Spleen (tissue), 11 donors: ENCODE results near the gene BACH2. TPM values are rescaled to one million over a fixed set of nuclear protein-coding genes. Genes with fewer than 3 reads are reported as not detected.

Source experiments
- DNase-seq: peaks from one replicate; pipeline ENCODE4 v3.0.0-alpha.2; 2020
- H3K27ac ChIP-seq, 8 donors: fragments of 200-600 bp; sonication (generic) in 7 of 8; 1 replicate in 4 of 8; 2 replicates in 4 of 8; pipeline versions ENCODE4 v1.5.0 to v1.8.0; 2016 to 2021; ENCODE audit warnings: inconsistent platforms in 4 of 8, mild to moderate bottlenecking in 4 of 8, moderate library complexity in 1 of 8
- H3K27me3 ChIP-seq, 7 donors: fragments of 200-600 bp; sonication (generic) in 6 of 7; replicated peaks in 1 of 7; 1 replicate in 4 of 7; 2 replicates in 3 of 7; pipeline versions ENCODE4 v1.5.0 to v1.8.0; 2016 to 2021; ENCODE audit warnings: inconsistent platforms in 3 of 7, mild to moderate bottlenecking in 1 of 7
- H3K36me3 ChIP-seq, 6 donors: fragments of 200-600 bp; sonication (generic) in 5 of 6; 1 replicate in 4 of 6; 2 replicates in 2 of 6; pipeline versions ENCODE4 v1.5.0 to v1.8.0; 2016 to 2021; ENCODE audit warnings: inconsistent platforms in 2 of 6
- H3K4me1 ChIP-seq, 6 donors: fragments of 200-600 bp; sonication (generic) in 5 of 6; 1 replicate in 3 of 6; 2 replicates in 3 of 6; pipeline versions ENCODE4 v1.5.0 to v1.8.0; 2016 to 2021; ENCODE audit warnings: inconsistent platforms in 3 of 6
- H3K4me3 ChIP-seq, 8 donors: fragments of 200-600 bp; sonication (generic) in 7 of 8; 1 replicate in 4 of 8; 2 replicates in 4 of 8; pipeline versions ENCODE4 v1.5.0 to v1.8.0; 2016 to 2021; ENCODE audit warnings: inconsistent platforms in 4 of 8, mild to moderate bottlenecking in 4 of 8, moderate library complexity in 2 of 8
- H3K9me3 ChIP-seq, 8 donors: fragments of 200-600 bp; sonication (generic) in 7 of 8; 1 replicate in 4 of 8; 2 replicates in 4 of 8; pipeline versions ENCODE4 v1.5.0 to v1.8.0; 2016 to 2021; ENCODE audit warnings: inconsistent platforms in 4 of 8
- CTCF ChIP-seq, 11 experiments: fragments of 200-600 bp in 7 of 11; fragments of 450-650 bp in 4 of 11; sonication (generic) in 4 of 11; IDR thresholded peaks in 8 of 11; conservative IDR thresholded peaks in 3 of 11; 1 replicate in 7 of 11; 2 replicates in 4 of 11; pipeline versions ENCODE4 v1.4.0 to v1.8.0; 2016 to 2021; ENCODE audit warnings: antibody characterized with exemption in 11 of 11, inconsistent platforms in 4 of 11, mild to moderate bottlenecking in 1 of 11
- POLR2A ChIP-seq, 3 donors: fragments of 450-650 bp; IDR thresholded peaks; one replicate each; pipeline ENCODE4 v1.5.1; 2017; ENCODE audit warnings: antibody characterized with exemption in 3 of 3, mild to moderate bottlenecking in 1 of 3
- POLR2AphosphoS5 ChIP-seq, 3 donors: sonication (generic); formaldehyde crosslinking; IDR thresholded peaks; one replicate each; pipeline ENCODE4 v1.5.1; 2017; ENCODE audit warnings: antibody characterized with exemption in 3 of 3
- WGBS, 5 donors: extraction: QIAGEN DNeasy Blood & Tissue Kit in 3 of 5; methylation state at CpG; one replicate each; pipeline versions ENCODE4 v1.1.5 to v1.1.7; 2013 to 2018; 5-methylcytosine and 5-hydroxymethylcytosine counted together
- intact Hi-C: fragments of 100-400 bp; cut with DNase I; formaldehyde crosslinking; loops from one replicate; pipeline ENCODE4 v1.15.0; 2023; ENCODE audit warnings: low total_unique reads
- polyA plus RNA-seq, 3 donors: library from polyadenylated mRNA; stranded (reverse); fragments of 200-250 nt; gene quantifications; one replicate each; pipeline ENCODE4 v1.2.1, GENCODE V29; 2013
- total RNA-seq, 7 donors: library from RNA; depleted of rRNA in 3 of 7; stranded (reverse); fragments of >200 nt in 3 of 7; fragmentation: NEBNext Ultra II Directional in 4 of 7; extraction: Animal tissue kit (Norgen Biotek cat#: 25700) in 4 of 7; gene quantifications; one replicate each; pipeline versions ENCODE4 v1.1.0 to v1.2.1, GENCODE V29; 2016 to 2021
- donor health status: healthy with polysubstance abuse.
- donor health status: DM: no; HTN: no; CAD: no; lungs with moderate emphysema.
- donor health status: DM: no; HTN: no; CAD: no.
- donor health status: Bipolar disorder and iron deficiency.
- donor health status: healthy.
- donor health status: DM: no; HTN: no; CAD: no.
- donor health status: DM: yes; HTN: yes; CAD: no.

BACH2 gene
- total and polyA plus RNA-seq, 10 donors: 3.0 to 53.8 (median 32.3) TPM

GRCh38 chr6:90194371-90194841 is 102.2 kb downstream of the BACH2 start:
- no peak for DNase-seq
- Histone ChIP-seq H3K36me3 (peaks cover 0 to 25% (median 6%) of the 10 kb centered on the region in 6 donors), H3K27ac (peak overlapping the region in 5 of 8 donors; percentile 6 to 47 (median 13)), H3K4me1 (peaks cover 0 to 70% (median 18%) of the 10 kb centered on the region in 6 donors), H3K27me3 (no peaks in the 10 kb centered on the region), H3K4me3 (no peak overlapping the region), H3K9me3 (peaks cover 0 to 22% (median 15%) of the 10 kb centered on the region in 8 donors)
- intact Hi-C loops: no loop called here
- 64 to 70% (median 67%) methylated on average over 4 of the region's 4 CpGs for WGBS, 5 donors
- TF ChIP-seq CTCF (IDR thresholded peaks at IDR 0.05 in 8 of 11, conservative IDR thresholded peaks at IDR 0.05 in 3 of 11) (no peak), POLR2A (IDR thresholded peaks at IDR 0.05) (no peak), POLR2AphosphoS5 (IDR thresholded peaks at IDR 0.05) (no peak)

- Histone ChIP-seq H3K4me1 (peaks cover 0 to 78% (median 21%) of the 10 kb centered on the region in 6 donors), H3K4me3 (no peak overlapping the region), H3K36me3 (peaks cover 0 to 14% (median 4%) of the 10 kb centered on the region in 6 donors), H3K27ac (no peak overlapping the region), H3K9me3 (peaks cover 0 to 12% (median 11%) of the 10 kb centered on the region in 8 donors), H3K27me3 (no peaks in the 10 kb centered on the region)
- no peak for DNase-seq
- intact Hi-C loops: no loop called here
- 88 to 93% (median 90%) methylated on average over 4 of the region's 4 CpGs for WGBS, 5 donors
- TF ChIP-seq POLR2A (IDR thresholded peaks at IDR 0.05) (no peak), POLR2AphosphoS5 (IDR thresholded peaks at IDR 0.05) (no peak), CTCF (IDR thresholded peaks at IDR 0.05 in 8 of 11, conservative IDR thresholded peaks at IDR 0.05 in 3 of 11) (no peak)
Measured at GRCh38 chr6:90193359-90193758, 103.3 kb downstream of the BACH2 start.

- H3K27ac ChIP-seq: no peak overlapping the region
- H3K36me3 ChIP-seq: peaks cover 0 to 9% (median 2%) of the 10 kb centered on the region in 6 donors
- DNase-seq: no peak
- intact Hi-C loops: no loop called here
- TF ChIP-seq POLR2AphosphoS5 (IDR thresholded peaks at IDR 0.05): no peak
- TF ChIP-seq POLR2A (IDR thresholded peaks at IDR 0.05): no peak
- TF ChIP-seq CTCF (IDR thresholded peaks at IDR 0.05 in 8 of 11, conservative IDR thresholded peaks at IDR 0.05 in 3 of 11): no peak
- no peak overlapping the region for H3K4me3 ChIP-seq
- H3K9me3 ChIP-seq: peaks cover 0 to 7% (median 6%) of the 10 kb centered on the region in 8 donors
- H3K27me3 ChIP-seq: no peaks in the 10 kb centered on the region
- WGBS, 5 donors: 87 to 92% (median 90%) methylated on average over 3 of the region's 3 CpGs
- H3K4me1 ChIP-seq: peaks cover 2 to 83% (median 25%) of the 10 kb centered on the region in 6 donors
Measured at GRCh38 chr6:90192857-90193256, 103.8 kb downstream of the BACH2 start.

- Histone ChIP-seq H3K4me1 (peaks cover 3 to 97% (median 44%) of the 10 kb centered on the region in 6 donors), H3K9me3 (no peaks in the 10 kb centered on the region), H3K27ac (peak overlapping the region in 7 of 8 donors; percentile 10 to 70 (median 64)), H3K27me3 (no peaks in the 10 kb centered on the region), H3K4me3 (no peak overlapping the region), H3K36me3 (no peaks in the 10 kb centered on the region)
- DNase-seq: no peak
- TF ChIP-seq CTCF (IDR thresholded peaks at IDR 0.05 in 8 of 11, conservative IDR thresholded peaks at IDR 0.05 in 3 of 11): no peak
- no peak for TF ChIP-seq POLR2A (IDR thresholded peaks at IDR 0.05)
- TF ChIP-seq POLR2AphosphoS5 (IDR thresholded peaks at IDR 0.05): no peak
- WGBS, 5 donors: 35 to 61% (median 58%) methylated on average over 5 of the region's 5 CpGs
- intact Hi-C loops: no loop called here
Measured at GRCh38 chr6:90190752-90191395, 105.8 kb downstream of the BACH2 start.
